ENCODE results near the gene RFC2. TPM values are rescaled to one million over a fixed set of nuclear protein-coding genes. Genes with fewer than 3 reads are reported as not detected.
"Not testable (repeated sequence)": the region's sequence is repeated elsewhere in the genome, so short reads cannot be mapped to it uniquely, and the experiment has no call there.

The RFC2 gene
- polyA plus RNA-seq, 4 donors, result 31.4 to 43.6 (median 38.5) TPM

DNA sequence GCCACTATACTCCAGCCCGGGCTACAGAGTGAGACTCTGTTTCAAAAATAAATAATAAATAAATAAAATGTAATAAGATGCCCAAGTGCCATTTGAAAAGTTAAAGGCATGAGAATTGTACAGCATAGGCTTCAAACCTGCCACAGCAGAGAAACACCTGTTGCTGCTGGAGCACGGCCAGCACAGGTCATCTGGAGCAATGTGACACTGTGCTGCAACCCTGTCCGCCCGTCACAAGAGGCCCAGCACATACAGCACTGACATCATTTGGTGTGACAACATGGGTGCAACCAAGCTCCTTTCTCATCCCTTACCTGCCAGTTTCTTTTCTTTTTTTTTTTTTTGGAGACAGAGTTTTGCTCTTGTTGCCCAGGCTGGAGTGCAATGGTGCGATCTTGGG, 1.3 kb downstream of the RFC2 start:
- DNase-seq (ENCODE audit: low read depth in 4 of 4, low spot score in 3 of 4), result no peak

DNA sequence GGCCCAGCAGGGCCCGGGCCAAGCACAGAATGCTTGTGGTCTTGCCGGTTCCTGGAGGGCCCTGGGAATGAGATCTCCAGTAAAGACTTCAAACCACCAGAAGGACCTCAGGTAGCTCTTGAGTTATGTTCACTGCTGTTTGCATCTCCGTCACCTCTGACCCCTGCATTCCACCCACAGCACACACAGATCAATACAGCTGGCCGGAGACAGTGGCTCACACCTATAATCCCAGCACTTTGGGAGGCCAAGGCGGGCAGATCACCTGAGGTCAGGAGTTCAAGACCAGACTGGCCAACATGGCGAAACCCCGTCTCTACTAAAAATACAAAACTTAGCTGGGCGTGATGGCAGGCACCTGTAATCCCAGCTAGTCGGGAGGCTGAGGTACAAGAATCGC, 5.1 kb downstream of the RFC2 start:
- not testable (repeated sequence) for DNase-seq (ENCODE audit: low read depth in 4 of 4, low spot score in 3 of 4)

DNA sequence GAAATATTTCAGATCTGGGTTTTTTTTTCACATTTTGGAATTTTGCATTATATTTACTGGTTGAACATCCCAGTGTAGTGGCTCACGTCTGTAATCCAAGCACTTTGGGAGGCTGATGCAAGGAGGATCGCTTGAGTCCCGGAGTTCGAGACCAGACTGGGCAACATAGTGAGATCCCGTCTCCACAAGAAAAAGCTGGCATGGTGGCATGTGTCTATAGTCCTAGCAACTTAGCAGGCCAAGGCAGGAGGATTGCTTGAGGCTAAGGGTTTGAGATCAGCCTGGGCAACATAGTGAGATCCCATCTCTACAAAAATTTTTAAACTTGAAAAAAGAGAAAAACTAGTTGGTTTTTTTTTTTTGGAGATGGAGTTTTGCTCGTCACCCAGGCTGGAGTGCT, 6.0 kb downstream of the RFC2 start:
- DNase-seq (ENCODE audit: low read depth in 4 of 4, low spot score in 3 of 4), result no peak

DNA sequence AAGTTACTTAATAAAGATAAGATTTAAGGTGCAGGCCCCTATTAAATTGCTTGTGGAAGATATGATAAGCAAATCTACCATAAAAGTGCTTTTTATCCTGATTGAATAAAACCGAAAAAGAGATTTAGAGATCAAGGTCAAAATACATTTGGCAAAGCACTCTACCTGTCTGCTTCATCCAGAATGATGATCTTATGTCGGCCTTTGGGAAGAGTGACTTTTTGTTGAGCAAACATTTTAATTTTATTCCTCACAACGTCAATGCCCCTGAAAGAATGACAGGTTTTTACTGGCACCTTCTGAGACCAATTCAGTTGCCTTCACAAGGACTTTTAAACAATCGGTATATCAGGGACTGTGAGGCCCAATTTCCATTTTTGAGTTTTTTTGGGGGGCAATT, 7.7 kb downstream of the RFC2 start:
- DNase-seq (ENCODE audit: low read depth in 4 of 4, low spot score in 3 of 4), result no peak

DNA sequence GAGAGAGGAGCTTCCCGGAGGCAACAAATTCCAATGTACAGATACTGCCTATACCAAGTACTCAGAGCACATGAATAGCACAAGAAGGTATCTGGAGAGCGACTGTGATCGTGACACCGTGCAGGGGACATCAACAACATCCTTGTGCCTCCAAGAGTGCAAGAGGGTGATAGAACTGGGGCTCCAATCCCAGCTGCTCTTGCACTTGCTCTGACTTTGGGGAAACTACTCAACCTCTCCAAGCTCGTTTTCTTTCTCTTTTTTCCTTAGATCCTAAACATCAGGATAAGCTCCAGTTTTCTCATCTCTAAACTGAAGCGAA, 12.1 kb downstream of the RFC2 start:
- DNase-seq (ENCODE audit: low read depth in 4 of 4, low spot score in 3 of 4), result no peak

DNA sequence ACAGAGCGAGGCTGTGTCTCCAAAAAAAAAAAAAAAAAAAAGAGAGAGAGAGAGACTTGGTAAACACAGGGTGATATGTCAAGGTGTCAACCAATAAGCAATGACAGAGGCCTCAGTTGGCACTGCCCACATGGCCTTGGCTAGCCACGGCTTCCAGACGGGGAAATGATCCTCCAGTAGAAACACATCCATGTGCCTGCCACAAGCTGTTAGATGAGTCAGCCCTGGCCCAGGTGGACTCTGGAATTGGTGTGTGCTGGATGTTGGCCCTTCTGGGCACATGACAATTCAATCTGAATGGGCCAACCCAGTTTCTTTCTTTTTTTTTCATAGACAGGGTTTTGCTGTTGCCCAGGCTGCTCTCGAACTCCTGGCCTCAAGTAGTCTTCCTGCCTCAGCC, 13.7 kb downstream of the RFC2 start:
- no peak for DNase-seq (ENCODE audit: low read depth in 4 of 4, low spot score in 3 of 4)

DNA sequence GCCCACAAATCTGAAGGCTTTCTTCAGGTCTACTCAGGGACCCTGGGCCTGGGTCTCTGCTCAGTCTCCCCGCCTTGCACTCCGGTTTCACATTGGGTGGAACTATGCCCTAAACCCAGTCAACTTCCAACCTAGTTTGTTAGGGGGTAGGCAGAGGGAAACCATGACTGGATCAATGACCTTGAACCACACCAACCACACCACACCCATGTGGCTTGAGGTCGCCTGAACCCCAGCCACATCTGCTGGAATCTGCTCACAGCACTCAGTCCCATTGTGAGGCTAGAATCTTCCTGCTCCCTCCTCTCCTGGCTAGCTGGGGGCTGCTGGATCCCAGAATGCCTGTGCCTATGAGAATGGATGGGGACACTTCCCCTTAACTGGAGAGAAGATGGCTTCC, 17.9 kb downstream of the RFC2 start:
- DNase-seq (ENCODE audit: low read depth in 4 of 4, low spot score in 3 of 4), result no peak

DNA sequence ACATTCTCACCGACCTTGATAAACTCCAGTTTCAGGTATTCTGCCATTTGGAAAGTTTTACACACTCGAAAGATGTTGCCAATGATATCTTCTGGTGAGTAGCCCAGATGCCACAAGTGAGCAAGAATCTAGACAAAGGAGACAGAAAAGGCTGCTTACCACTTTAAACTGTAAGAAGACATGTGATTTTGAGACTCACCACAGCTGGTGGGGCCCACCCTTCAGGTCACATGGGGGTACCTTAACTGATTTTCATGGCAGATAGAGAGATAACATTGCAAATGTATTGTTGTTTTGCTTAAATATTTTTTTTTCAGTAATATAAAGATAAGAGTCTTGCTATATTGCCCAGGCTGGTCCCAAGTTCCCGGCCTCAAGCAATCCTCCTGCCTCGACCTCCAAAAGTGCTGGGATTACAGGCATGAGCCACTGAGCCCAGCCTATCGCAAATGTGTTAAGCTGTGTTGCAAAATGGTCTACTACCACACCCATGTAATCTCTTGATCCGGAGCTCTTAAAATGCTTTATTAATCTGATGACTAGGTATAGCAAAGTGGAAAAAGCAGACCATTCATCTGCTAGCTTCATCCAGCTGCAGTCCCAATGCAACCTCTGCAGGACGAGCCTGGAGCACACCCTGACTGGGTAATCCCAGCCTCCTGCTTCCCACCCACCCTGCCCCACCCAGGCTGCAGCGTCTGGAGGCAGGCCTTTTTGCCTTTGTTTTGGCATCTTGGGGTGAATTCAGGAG, 18.5 kb downstream of the RFC2 start:
- DNase-seq (ENCODE audit: low read depth in 4 of 4, low spot score in 3 of 4), result no peak

DNA sequence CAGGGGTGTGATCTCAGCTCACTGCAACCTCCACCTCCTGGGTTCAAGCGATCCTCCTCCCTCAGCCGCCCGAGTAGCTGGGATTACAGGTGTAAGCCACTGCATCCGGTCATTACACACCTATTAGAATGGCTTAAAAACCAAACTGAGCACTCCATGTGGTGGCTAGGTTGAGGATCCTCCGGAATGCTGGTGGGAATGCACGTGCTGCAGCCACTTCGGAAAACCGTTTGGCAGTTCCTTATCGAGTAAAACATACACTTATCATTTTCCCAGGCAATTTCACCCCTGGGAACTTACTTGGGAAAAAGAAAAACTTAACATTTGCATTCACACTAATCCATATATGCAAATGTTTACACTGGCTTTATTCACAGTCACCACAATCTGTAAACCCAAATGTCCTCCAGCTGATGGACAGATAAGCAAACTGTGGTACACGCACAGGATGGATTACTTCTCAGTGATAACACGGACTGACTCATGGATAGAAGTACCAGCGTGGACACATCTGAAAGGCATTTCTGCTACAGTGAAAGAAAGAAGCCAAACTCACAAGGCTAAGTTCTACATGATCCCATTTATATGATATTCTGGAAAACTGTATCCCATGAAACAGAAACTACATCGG, 20.4 kb downstream of the RFC2 start:
- DNase-seq (ENCODE audit: low read depth in 4 of 4, low spot score in 3 of 4), result no peak

DNA sequence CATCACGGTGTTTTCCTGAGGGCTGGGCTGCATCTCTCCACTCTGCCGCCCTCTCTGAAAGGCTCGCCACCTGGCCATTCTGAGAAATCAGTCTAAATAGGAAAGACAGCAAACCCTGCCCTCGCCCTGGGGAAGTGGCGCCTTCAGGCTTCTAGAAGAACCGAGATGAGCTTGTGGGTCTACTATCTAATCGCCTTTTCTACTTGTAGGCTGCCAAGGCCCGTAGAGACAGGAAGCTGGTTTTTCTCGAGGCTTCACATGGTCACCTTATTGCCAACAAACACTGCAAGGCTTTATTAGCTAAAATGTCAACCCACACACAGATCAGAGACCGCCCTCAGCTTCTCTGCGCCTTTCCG, 23.0 kb downstream of the RFC2 start:
- no peak for DNase-seq (ENCODE audit: low read depth in 4 of 4, low spot score in 3 of 4)

DNA sequence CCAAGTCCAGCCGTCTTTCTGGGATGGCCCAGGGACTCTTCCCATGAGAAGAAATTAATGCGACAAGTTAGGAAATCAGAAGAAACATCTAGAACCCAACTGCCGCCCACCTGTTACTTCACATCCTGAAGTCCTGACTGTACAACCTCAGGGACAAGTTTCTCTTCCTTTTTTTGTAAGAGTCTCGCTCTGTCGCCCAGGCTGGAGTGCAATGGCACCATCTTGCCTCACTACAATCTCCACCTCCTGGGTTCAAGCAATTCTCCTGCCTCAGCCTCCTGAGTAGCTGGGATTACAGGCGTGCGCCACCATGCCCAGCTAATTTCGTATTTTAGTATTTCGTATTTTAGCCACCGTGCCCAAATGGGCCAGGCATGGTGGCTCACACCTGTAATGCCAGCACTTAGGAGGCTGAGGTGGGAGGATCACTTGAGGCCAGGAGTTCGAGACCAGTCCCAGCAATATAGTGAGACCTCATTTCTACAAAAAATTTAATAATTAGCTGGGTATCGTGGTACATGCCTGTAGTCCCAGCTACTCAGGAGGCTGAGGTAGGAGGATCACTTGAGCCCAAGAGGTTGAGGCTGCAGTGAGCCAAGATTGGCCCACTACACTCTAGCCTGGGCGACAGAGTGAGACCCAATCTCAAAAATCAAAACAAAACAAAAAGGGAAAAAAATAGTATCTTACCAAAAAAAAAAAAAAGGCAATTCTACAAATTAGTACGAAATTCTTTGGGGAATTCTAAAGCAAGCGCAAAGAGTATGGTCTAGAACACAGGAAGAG, 23.6 kb downstream of the RFC2 start:
- DNase-seq (ENCODE audit: low read depth in 4 of 4, low spot score in 3 of 4), result no peak

DNA sequence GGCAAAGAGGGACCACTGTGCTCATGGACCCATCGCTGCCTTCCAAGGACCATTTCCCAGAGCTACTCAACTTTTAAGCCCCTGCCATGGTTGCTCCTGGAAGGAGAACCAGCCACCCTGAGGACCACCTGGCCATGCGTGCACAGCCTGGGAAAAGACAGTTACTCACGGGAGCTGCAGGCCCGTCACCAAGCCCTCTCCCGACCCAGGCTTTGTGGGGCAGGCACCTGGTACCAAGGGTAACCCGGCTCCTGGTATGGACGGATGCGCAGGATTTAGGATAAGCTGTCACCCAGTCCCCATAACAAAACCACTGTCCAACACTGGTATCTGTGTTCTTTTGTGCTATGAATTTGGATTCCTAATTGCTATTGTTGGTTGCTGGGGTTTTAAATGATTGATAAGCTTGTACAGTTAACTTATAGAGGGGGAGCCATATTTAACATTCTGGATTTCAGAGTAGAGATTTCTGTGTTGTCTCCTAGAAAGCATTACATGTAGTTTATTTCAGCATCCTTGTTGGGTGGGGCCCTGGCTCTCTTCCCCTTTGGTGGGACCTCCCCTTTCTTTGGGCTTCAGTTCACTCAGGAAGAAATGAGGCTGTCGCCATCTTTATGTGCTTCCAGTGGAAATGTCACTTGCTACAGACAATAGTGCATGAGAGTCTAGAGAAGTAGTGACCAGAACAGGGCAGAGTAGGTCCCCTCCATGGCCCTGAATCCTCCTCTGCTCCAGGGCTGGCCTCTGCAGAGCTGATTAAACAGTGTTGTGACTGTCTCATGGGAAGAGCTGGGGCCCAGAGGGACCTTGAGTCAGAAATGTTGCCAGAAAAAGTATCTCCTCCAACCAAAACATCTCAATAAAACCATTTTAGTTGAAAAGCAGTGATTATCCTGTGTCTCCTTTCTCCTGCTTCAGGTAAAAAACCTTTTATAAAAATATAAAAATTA, 25.0 kb downstream of the RFC2 start:
- DNase-seq (ENCODE audit: low read depth in 4 of 4, low spot score in 3 of 4), result no peak

DNA sequence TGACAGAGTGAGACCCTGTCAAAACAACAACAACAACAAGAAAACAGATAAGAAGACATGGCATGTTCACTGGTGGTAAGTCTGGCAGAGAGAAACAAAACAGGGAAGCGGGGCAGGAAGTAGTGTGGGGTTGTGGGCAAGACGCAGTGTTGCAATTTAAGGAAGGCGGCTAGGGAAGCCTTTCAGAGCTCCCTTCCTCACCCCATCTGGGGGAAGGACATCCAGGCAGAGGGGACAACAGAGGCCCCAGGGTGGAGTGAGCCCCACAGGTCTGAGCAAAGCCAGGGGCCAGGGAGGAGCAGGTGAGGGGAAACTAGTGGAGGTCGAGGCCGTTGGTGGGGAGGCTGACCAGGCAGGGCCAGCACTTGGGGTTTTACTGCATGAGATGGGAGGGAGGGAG, 27.6 kb downstream of the RFC2 start:
- no peak for DNase-seq (ENCODE audit: low read depth in 4 of 4, low spot score in 3 of 4)

DNA sequence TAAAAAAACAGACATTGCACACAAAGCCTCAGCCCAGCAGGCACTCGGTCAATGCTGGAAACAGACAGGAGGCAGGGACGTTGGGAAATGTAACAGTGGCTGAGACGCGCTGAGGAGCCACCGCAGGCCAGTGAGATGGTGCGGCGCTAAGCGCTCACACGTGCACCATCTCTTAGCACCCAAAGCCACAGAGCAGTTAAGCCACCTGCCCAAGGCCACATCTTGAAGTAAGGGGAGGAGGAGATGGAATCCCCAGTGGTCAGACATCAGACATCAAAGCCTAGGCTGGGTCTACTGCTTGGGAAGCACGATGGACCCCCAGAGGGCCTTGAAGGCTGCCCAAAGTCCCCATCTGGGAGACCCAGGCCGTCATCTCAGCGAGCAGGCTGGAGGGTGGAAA, 28.8 kb downstream of the RFC2 start:
- no peak for DNase-seq (ENCODE audit: low read depth in 4 of 4, low spot score in 3 of 4)

DNA sequence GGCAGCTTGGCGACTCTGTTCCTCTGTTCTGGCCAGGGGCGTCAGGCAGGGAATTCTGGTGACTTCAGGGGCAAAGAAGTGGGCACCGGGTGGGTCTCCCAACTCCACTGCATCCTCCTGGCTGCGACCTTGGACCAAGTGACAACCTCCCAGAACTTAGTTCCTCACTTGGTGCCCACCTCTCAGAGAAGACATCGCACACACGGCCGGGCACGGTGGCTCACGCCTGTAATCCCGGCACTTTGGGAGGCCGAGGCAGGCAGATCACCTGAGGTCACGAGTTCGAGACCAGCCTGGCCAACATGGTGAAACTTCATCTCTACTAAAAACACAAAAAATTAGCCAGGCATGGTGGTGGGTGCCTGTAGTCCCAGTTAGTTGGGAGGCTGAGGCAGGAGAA, 29.3 kb downstream of the RFC2 start:
- DNase-seq (ENCODE audit: low read depth in 4 of 4, low spot score in 3 of 4), result not testable (repeated sequence)

DNA sequence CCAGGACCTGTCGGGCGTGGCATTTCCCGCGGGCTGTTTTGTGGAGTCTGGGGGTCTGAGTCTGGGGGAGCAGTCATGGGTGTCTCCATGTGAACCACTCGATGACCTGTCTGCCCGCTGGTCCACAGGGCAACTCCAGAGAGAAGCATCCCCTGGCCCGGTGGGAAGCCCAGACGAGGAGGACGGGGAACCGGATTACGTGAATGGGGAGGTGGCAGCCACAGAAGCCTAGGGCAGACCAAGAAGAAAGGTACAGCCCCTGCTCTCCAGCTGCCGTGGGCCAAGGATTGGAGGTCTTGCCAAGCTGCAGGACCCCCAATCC, 29.7 kb downstream of the RFC2 start:
- no peak for DNase-seq (ENCODE audit: low read depth in 4 of 4, low spot score in 3 of 4)

DNA sequence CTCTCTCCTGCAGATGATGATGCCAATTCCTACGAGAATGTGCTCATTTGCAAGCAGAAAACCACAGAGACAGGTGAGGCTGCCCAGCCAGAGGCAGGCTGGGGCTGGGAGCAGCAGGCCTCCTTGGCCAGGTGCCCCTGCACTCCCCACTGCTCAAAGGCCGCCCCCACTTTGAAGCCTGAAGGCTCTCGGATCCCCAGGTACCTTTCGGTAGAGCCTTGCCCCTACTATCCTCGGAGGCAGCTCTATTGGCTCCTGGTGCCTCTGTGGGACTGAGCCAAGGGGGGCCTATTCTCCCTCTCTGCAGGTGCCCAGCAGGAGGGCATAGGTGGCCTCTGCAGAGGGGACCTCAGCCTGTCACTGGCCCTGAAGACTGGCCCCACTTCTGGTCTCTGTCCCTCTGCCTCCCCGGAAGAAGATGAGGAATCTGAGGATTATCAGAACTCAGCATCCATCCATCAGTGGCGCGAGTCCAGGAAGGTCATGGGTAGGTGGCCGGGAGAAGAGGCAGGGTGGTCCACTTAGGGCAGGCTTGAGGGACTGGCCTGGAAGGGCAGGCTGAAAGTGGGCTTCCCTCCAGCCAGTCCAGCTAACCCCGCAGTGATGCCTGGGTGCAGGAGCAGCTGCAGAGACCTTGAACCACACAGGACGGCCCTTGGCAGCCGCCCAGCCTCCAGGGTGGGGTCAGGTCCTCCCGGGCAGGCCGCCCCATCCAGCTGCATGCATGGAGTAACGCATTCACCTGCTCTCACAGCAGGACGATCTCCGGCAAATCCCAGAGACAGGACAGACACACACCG, 30.3 kb downstream of the RFC2 start:
- DNase-seq (ENCODE audit: low read depth in 4 of 4, low spot score in 3 of 4), result no peak

DNA sequence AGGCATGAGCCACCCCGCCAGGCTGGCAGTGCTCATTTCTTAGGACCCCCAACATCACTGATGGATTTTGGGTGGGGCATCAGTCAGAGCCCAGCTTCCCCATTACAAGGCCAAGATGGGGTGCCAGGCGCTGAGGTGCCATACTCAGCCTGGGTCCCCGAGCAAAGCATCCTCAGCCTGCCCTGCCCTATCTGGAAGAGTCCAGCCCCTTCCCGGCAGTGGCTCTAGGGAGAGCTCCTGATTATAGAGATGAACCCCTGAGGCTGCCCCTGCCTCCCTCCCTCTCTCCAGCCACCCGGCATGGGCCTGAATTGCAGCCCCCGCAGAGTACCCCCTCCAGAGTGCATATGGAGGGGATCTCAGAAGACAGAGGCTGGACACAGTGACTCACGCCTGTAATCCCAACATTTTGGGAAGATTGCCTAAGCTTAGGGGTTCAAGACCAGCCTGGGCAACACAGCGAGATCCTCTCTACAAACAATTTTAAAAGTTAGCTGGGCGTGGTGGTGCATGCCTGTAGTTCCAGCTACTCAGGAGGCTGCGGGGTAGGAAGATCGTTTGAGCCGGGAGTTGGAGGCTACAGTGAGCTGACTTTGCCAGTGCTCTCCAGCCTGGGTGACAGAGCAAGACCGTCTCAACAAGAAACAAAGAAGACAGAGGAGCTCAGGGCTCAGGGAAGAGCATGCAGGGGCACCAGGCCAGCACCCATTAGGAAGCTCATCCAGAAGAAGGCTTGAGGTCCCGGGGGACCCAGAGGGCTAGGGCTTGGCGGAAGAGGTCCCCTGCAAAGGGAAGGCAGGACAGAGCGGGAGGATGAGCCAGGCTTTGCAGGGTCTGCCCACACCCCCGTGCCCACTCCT, 31.1 kb downstream of the RFC2 start:
- no peak for DNase-seq (ENCODE audit: low read depth in 4 of 4, low spot score in 3 of 4)

DNA sequence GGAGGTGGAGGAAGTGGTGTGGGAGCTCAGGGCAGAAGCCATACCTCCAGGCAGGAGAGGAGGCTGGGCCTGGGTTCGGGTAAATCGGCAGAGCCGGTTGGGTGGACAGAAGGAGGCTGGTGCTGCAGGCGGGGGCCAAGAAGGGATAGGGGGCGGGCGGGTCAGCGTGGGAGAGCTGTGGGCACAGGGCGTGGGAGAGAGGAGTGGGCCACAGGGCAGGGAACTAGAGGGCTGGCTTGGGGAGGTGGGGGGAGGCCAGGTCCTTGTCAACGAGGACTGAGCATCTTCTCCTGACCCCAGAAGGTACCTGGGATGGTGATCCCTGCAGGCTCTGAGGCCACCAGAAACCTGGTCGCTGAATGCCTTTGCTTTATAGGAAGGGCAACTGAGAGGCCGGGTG, 32.5 kb downstream of the RFC2 start:
- no peak for DNase-seq (ENCODE audit: low read depth in 4 of 4, low spot score in 3 of 4)

Measured in left renal pelvis (tissue), 4 donors.